ENCODE measurements around the gene STAC. TPM values are rescaled to one million over a fixed set of nuclear protein-coding genes. Genes with fewer than 3 reads are reported as not detected.

The STAC gene
- total RNA-seq, 8 experiments from 2014 or later: 4.9 to 21.6 (median 8.4) TPM

- H3K4me1 ChIP-seq (replicated peaks in 1 of 2): peaks cover 0 to 7% of the 10 kb centered on the region in 2 donors
- in situ Hi-C loops (cut with MboI; ENCODE audit: low pct_unique_long_range_greater_than_20kb in 2 of 9, low sequenced_read_pairs in 9 of 9, unreplicated experiment in 9 of 9): no loop called here
- WGBS, 10 experiments: 10 to 45% (median 30%) methylated on average over 2 to 8 of the region's 8 CpGs; no CpG with 5 or more reads in 1 of the 10 experiments
- no peak overlapping the region for H3K27ac ChIP-seq
- no peak for ATAC-seq (replicated peaks in 6 of 8)
- peak overlapping the region; percentile 34 to 75 (median 51) for H3K4me3 ChIP-seq
These were observed 1.1 kb downstream of the STAC start for GRCh38 chr3:36381311-36381956.

DNA sequence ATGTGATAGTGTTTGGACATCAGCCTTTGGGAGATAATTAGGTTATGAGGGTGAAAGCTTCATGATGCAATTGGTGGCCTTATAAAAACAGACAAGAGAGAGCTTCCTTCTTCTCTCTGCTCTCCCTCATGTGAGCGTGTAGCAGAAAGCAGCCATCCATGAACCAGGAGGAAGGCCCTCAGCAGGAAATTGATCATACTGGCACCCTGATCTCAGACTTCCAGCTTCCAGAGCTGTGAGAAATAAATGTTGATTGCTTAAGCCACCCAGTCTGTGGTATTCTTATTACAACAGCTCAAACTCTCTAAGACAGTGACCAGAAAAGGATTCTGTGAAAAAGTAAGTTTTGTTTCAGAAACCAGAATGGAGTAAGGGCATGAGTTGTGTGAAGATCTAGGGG lies 13.3 kb downstream of the STAC start:
- ATAC-seq (replicated peaks in 6 of 8): no peak
- WGBS, 10 experiments: 67 to 100% (median 100%) methylated on average over 1 of the region's 1 CpG; no CpG with 5 or more reads in 1 of the 10 experiments
- H3K4me3 ChIP-seq: no peak overlapping the region

DNA sequence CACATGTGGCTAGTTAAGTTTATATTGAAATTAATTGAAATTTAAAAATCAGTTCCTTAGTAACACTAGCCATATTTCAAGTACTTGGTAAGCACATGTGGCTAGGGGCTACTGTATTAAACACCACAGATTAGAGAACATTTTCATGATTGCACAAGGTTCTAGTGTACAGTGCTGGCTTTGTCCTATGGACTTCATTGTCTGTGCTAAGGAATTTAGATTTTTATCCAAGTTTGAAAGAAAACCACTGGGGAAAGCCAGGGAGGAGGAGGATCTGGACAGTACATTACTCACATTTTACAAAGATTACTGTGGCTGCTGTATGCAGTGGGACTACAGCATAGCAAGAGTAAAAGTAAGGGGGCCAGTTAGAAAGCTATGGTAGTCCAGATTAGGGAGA lies 13.9 kb downstream of the STAC start:
- no peaks in the 10 kb centered on the region for H3K4me1 ChIP-seq (replicated peaks in 1 of 2)
- no peak overlapping the region for H3K4me3 ChIP-seq
- H3K27ac ChIP-seq: no peak overlapping the region
- ATAC-seq (replicated peaks in 6 of 8): no peak
- in situ Hi-C loops (cut with MboI; ENCODE audit: low pct_unique_long_range_greater_than_20kb in 2 of 9, low sequenced_read_pairs in 9 of 9, unreplicated experiment in 9 of 9): no loop called here

More for the DNA sequence above, 13.3 kb downstream of the STAC start:
- in situ Hi-C loops (cut with MboI; ENCODE audit: low pct_unique_long_range_greater_than_20kb in 2 of 9, low sequenced_read_pairs in 9 of 9, unreplicated experiment in 9 of 9): no loop called here
- Histone ChIP-seq H3K4me1 (replicated peaks in 1 of 2) (no peaks in the 10 kb centered on the region), H3K27ac (no peak overlapping the region)

GRCh38 chr3:36397841-36398240 lies 17.5 kb downstream of the STAC start:
- WGBS, 10 experiments: 6 to 100% (median 73%) methylated on average over 1 to 2 of the region's 2 CpGs
- in situ Hi-C loops (cut with MboI; ENCODE audit: low pct_unique_long_range_greater_than_20kb in 2 of 9, low sequenced_read_pairs in 9 of 9, unreplicated experiment in 9 of 9): no loop called here
- Histone ChIP-seq H3K27ac (no peak overlapping the region), H3K4me1 (replicated peaks in 1 of 2) (no peaks in the 10 kb centered on the region), H3K4me3 (no peak overlapping the region)
- no peak for ATAC-seq (replicated peaks in 6 of 8)

DNA sequence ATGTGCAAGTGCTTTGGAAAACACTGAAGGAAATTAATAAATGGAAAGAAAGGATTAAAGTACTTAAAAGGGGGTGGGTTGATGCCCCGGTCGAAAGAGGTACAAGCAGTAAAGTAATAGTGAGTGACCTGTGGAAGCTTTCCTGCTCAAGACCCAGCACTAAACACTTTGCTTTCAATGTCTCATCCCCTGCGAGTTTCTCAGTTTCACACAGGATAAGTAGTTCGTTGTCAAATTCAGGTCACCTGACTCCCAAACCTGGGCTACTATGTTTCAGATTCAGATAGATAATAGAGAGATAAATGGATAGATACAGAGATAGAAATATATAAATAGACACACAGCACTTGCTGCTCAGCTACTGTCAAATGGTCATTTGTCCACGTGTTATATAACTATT lies 19.6 kb downstream of the STAC start:
- Histone ChIP-seq H3K4me3 (no peak overlapping the region), H3K27ac (no peak overlapping the region), H3K4me1 (replicated peaks in 1 of 2) (no peaks in the 10 kb centered on the region)
- ATAC-seq (replicated peaks in 6 of 8): no peak
- 50 to 100% (median 91%) methylated on average over 1 to 4 of the region's 5 CpGs; no CpG with 5 or more reads in 1 of the 10 experiments for WGBS, 10 experiments
- in situ Hi-C loops (cut with MboI; ENCODE audit: low pct_unique_long_range_greater_than_20kb in 2 of 9, low sequenced_read_pairs in 9 of 9, unreplicated experiment in 9 of 9): no loop called here

- WGBS, 10 experiments: 50 to 100% (median 83%) methylated on average over 1 of the region's 1 CpG; no CpG with 5 or more reads in 3 of the 10 experiments
- ATAC-seq (replicated peaks in 6 of 8): peak in 1 of 8 experiments; percentile 78
- Histone ChIP-seq H3K27ac (no peak overlapping the region), H3K4me3 (no peak overlapping the region), H3K4me1 (replicated peaks in 1 of 2) (no peaks in the 10 kb centered on the region)
- in situ Hi-C loops (cut with MboI; ENCODE audit: low pct_unique_long_range_greater_than_20kb in 2 of 9, low sequenced_read_pairs in 9 of 9, unreplicated experiment in 9 of 9): no loop called here
These were observed 20.8 kb downstream of the STAC start for GRCh38 chr3:36401056-36401455.

GRCh38 chr3:36403661-36404060 lies 23.4 kb downstream of the STAC start:
- peak in 1 of 8 experiments; percentile 23 for ATAC-seq (replicated peaks in 6 of 8)
- H3K27ac ChIP-seq: no peak overlapping the region
- H3K4me1 ChIP-seq (replicated peaks in 1 of 2): peaks cover 0 to 4% of the 10 kb centered on the region in 2 donors
- H3K4me3 ChIP-seq: no peak overlapping the region
- in situ Hi-C loops (cut with MboI; ENCODE audit: low pct_unique_long_range_greater_than_20kb in 2 of 9, low sequenced_read_pairs in 9 of 9, unreplicated experiment in 9 of 9): no loop called here

DNA sequence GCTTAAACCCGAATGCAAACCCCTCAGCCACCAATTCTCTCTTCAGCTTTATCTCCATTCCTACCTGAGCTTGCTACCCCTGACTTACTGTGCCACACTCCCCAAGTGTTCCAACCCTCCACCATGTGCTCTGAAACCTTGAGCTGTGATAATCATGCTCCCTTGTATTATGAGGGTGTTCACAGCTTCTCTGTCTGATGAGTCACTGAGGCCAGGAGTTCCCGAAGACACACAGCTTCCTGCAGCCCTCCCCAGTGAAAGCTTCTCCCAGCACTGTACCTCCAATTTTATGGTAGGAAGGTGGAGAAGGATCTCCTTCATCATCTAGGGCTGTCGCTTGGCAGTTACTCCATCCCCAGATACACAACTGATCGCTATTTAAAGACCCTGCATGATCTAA lies 24.9 kb downstream of the STAC start:
- Histone ChIP-seq H3K4me3 (no peak overlapping the region), H3K4me1 (replicated peaks in 1 of 2) (peaks cover 0 to 4% of the 10 kb centered on the region in 2 donors), H3K27ac (no peak overlapping the region)
- peak in 2 of 8 experiments; percentile 39 to 56 for ATAC-seq (replicated peaks in 6 of 8)
- in situ Hi-C loops (cut with MboI; ENCODE audit: low pct_unique_long_range_greater_than_20kb in 2 of 9, low sequenced_read_pairs in 9 of 9, unreplicated experiment in 9 of 9): no loop called here
- WGBS, 10 experiments: 94 to 100% (median 100%) methylated on average over 1 to 3 of the region's 4 CpGs; no CpG with 5 or more reads in 2 of the 10 experiments

DNA sequence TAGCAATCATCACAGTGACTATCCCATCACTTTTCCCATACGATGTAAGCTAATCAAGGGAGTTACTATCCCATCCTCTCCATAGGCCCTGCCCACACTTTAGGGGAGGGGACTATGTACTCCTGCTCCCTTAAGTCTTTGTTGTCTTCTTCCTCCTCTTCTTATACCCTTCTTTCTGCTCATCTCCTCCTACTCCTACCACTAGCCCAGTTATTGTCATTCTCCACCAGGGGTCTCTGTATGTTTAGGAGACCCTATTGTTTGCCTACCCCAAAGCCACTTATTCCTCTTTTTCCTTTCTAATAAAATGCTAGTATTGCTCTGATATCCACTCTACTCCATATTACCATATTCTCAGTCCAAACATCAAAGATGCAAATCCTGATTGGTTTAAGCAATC lies 27.8 kb downstream of the STAC start:
- 33 to 100% (median 80%) methylated on average over 1 of the region's 1 CpG; no CpG with 5 or more reads in 3 of the 10 experiments for WGBS, 10 experiments
- H3K4me1 ChIP-seq (replicated peaks in 1 of 2): peaks cover 0 to 4% of the 10 kb centered on the region in 2 donors
- no peak overlapping the region for H3K27ac ChIP-seq
- no peak overlapping the region for H3K4me3 ChIP-seq
- in situ Hi-C loops (cut with MboI; ENCODE audit: low pct_unique_long_range_greater_than_20kb in 2 of 9, low sequenced_read_pairs in 9 of 9, unreplicated experiment in 9 of 9): no loop called here
- ATAC-seq (replicated peaks in 6 of 8): no peak

DNA sequence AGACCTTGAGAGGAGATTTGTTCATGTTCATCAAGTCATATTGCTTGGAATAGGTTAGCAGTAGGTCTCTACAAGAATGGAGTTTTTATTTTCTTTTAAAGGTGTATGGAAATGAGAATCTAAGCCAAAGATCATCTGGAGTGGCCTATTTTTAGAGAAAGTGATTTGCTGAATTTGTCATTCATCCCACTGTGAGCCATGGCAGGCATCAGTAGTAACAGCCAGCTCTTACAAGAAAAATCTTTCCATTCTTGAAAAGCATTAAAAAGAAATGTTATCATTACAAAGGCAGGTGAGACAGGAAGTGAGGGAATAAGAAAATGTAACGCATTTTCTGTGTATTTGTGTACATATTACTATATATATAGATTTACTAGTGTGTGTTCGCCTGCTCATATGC lies 29.6 kb downstream of the STAC start:
- no peak for ATAC-seq (replicated peaks in 6 of 8)
- H3K4me1 ChIP-seq (replicated peaks in 1 of 2): peaks cover 0 to 4% of the 10 kb centered on the region in 2 donors
- no peak overlapping the region for H3K27ac ChIP-seq
- WGBS, 10 experiments: 90 to 100% (median 100%) methylated on average over 1 to 2 of the region's 2 CpGs; no CpG with 5 or more reads in 1 of the 10 experiments
- H3K4me3 ChIP-seq: no peak overlapping the region
- in situ Hi-C loops (cut with MboI; ENCODE audit: low pct_unique_long_range_greater_than_20kb in 2 of 9, low sequenced_read_pairs in 9 of 9, unreplicated experiment in 9 of 9): no loop called here

- Histone ChIP-seq H3K4me3 (no peak overlapping the region), H3K4me1 (replicated peaks in 1 of 2) (peaks cover 0 to 4% of the 10 kb centered on the region in 2 donors), H3K27ac (no peak overlapping the region)
- ATAC-seq (replicated peaks in 6 of 8): no peak
- in situ Hi-C loops (cut with MboI; ENCODE audit: low pct_unique_long_range_greater_than_20kb in 2 of 9, low sequenced_read_pairs in 9 of 9, unreplicated experiment in 9 of 9): no loop called here
- 80 to 100% (median 100%) methylated on average over 1 of the region's 1 CpG; no CpG with 5 or more reads in 5 of the 10 experiments for WGBS, 10 experiments
These were observed 31.3 kb downstream of the STAC start for GRCh38 chr3:36411587-36411986.

GRCh38 chr3:36416599-36416998 lies 36.3 kb downstream of the STAC start:
- Histone ChIP-seq H3K27ac (no peak overlapping the region), H3K4me1 (replicated peaks in 1 of 2) (no peaks in the 10 kb centered on the region), H3K4me3 (no peak overlapping the region)
- ATAC-seq (replicated peaks in 6 of 8): peak in 3 of 8 experiments; percentile 28 to 71 (median 56)
- WGBS, 10 experiments: 0 to 100% (median 50%) methylated on average over 1 of the region's 1 CpG; no CpG with 5 or more reads in 3 of the 10 experiments
- in situ Hi-C loops (cut with MboI; ENCODE audit: low pct_unique_long_range_greater_than_20kb in 2 of 9, low sequenced_read_pairs in 9 of 9, unreplicated experiment in 9 of 9): no loop called here

DNA sequence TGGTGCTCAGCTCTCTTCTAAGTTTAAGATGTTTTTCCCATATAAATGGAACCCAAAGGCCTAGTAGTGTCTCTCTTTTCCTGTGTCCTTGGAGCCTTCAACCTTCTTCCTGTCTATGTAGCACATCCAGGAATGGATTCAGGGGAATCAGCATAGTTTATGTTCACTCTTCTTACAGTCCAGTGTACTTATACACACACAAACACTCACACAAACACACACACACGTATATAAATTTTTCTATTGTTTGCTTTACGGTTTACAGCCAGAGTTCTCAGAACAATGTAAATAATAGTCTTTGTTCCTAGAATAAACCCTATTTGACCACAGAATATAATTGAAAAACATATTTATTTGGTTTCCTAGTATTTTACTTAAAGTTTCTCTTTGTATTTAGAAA lies 36.9 kb downstream of the STAC start:
- in situ Hi-C loops (cut with MboI; ENCODE audit: low pct_unique_long_range_greater_than_20kb in 2 of 9, low sequenced_read_pairs in 9 of 9, unreplicated experiment in 9 of 9): no loop called here
- Histone ChIP-seq H3K4me3 (no peak overlapping the region), H3K4me1 (replicated peaks in 1 of 2) (no peaks in the 10 kb centered on the region), H3K27ac (no peak overlapping the region)
- no peak for ATAC-seq (replicated peaks in 6 of 8)
- WGBS, 10 experiments: 83 to 100% (median 96%) methylated on average over 1 to 2 of the region's 2 CpGs; no CpG with 5 or more reads in 6 of the 10 experiments

- Histone ChIP-seq H3K27ac (no peak overlapping the region), H3K4me1 (replicated peaks in 1 of 2) (no peaks in the 10 kb centered on the region), H3K4me3 (no peak overlapping the region)
- no peak for ATAC-seq (replicated peaks in 6 of 8)
- in situ Hi-C loops (cut with MboI; ENCODE audit: low pct_unique_long_range_greater_than_20kb in 2 of 9, low sequenced_read_pairs in 9 of 9, unreplicated experiment in 9 of 9): no loop called here
- WGBS, 10 experiments: 44 to 100% (median 86%) methylated on average over 1 of the region's 1 CpG; no CpG with 5 or more reads in 5 of the 10 experiments
These were observed 38.0 kb downstream of the STAC start for GRCh38 chr3:36418296-36418695.

Data from motor neuron (in vitro differentiated cells).